GM23248 (cell line): ENCODE measurements around the gene TRPM1. TPM values are rescaled to one million over a fixed set of nuclear protein-coding genes. Genes with fewer than 3 reads are reported as not detected.

ENCODE experiments used
- DNase-seq: peaks from one replicate; pipeline ENCODE4 v3.0.0-alpha.2; 2015
- H2AFZ ChIP-seq: fragments of 200-600 bp; sonication (generic); 2 replicates; pipeline ENCODE4 v1.6.1; 2016; ENCODE audit warnings: antibody characterized with exemption
- H3F3A ChIP-seq: fragments of 200-600 bp; sonication (generic); 2 replicates; pipeline ENCODE4 v1.6.1; 2016; ENCODE audit warnings: mild to moderate bottlenecking, antibody characterized with exemption, mixed run types; ENCODE audit not compliant: insufficient read depth
- H3K27ac ChIP-seq: fragments of 200-600 bp; sonication (generic); 2 replicates; pipeline ENCODE4 v1.5.1; 2016; ENCODE audit warnings: mild to moderate bottlenecking
- H3K27me3 ChIP-seq: fragments of 200-600 bp; sonication (generic); replicated peaks from 2 replicates; pipeline ENCODE4 v1.6.1; 2016; ENCODE audit warnings: mild to moderate bottlenecking; ENCODE audit not compliant: insufficient read depth
- H3K36me3 ChIP-seq: fragments of 200-600 bp; sonication (generic); 2 replicates; pipeline ENCODE4 v1.6.1; 2016; ENCODE audit warnings: low read depth, mild to moderate bottlenecking
- H3K4me1 ChIP-seq: fragments of 200-600 bp; sonication (generic); 2 replicates; pipeline ENCODE4 v1.6.1; 2016; ENCODE audit warnings: mild to moderate bottlenecking; ENCODE audit not compliant: insufficient read depth
- H3K4me2 ChIP-seq: fragments of 200-600 bp; sonication (generic); one replicate; pipeline ENCODE4 v1.6.1; 2016; ENCODE audit warnings: mild to moderate bottlenecking; ENCODE audit not compliant: unreplicated experiment
- H3K4me3 ChIP-seq: fragments of 200-600 bp; sonication (generic); 2 replicates; pipeline ENCODE4 v1.5.1; 2016; ENCODE audit warnings: mild to moderate bottlenecking
- H3K79me2 ChIP-seq: fragments of 200-600 bp; sonication (generic); 2 replicates; pipeline ENCODE4 v1.6.1; 2016; ENCODE audit warnings: mild to moderate bottlenecking; ENCODE audit not compliant: insufficient read depth
- H3K9ac ChIP-seq: fragments of 200-600 bp; sonication (generic); 2 replicates; pipeline ENCODE4 v1.6.1; 2016; ENCODE audit warnings: mild to moderate bottlenecking
- H3K9me2 ChIP-seq: fragments of 200-600 bp; sonication (generic); 2 replicates; pipeline ENCODE4 v1.6.1; 2016; ENCODE audit warnings: mixed run types, mild to moderate bottlenecking, moderate library complexity; ENCODE audit not compliant: insufficient read depth
- H3K9me3 ChIP-seq: fragments of 200-600 bp; sonication (generic); one replicate; pipeline ENCODE4 v1.6.1; 2017; ENCODE audit warnings: low read depth
- H4K20me1 ChIP-seq: fragments of 200-600 bp; sonication (generic); 2 replicates; pipeline ENCODE4 v1.6.0; 2016; ENCODE audit not compliant: insufficient read depth
- EZH2 ChIP-seq: fragments of 200-600 bp; sonication (generic); IDR thresholded peaks from 2 replicates; pipeline ENCODE4 v1.6.1; 2018; ENCODE audit warnings: antibody characterized with exemption, mild to moderate bottlenecking; ENCODE audit not compliant: insufficient read depth, poor library complexity, severe bottlenecking
- EZH2phosphoT487 ChIP-seq: fragments of 200-600 bp; sonication (generic); IDR thresholded peaks from 2 replicates; pipeline ENCODE4 v1.6.1; 2018; ENCODE audit warnings: antibody characterized with exemption, moderate library complexity, mild to moderate bottlenecking, low read depth; ENCODE audit not compliant: insufficient read depth
- WGBS, 2 experiments: methylation state at CpG; one replicate each; pipeline ENCODE4 v1.1.6; 2015 to 2017; ENCODE audit warnings: low lambda C conversion rate in 2 of 2, low coverage in 1 of 2; ENCODE audit errors: missing lambda C conversion rate in 2 of 2; 5-methylcytosine and 5-hydroxymethylcytosine counted together
- in situ Hi-C: fragments of 300-500 bp; cut with MboI; formaldehyde crosslinking; loops from 2 replicates; pipeline ENCODE4 v1.15.0; 2020
- microRNA counts: library from miRNA; unstranded; fragments of <30 nt; microRNA quantifications from one replicate; lab custom pipeline; 2016
- microRNA-seq: library from miRNA; unstranded; fragments of <30 nt; microRNA quantifications from one replicate; pipeline ENCODE4, GENCODE V29; 2016; ENCODE audit warnings: borderline number of aligned reads
- polyA plus RNA-seq: library from polyadenylated mRNA; unstranded; fragments of >200 nt; fragmentation: Nextera tagmentation; extraction: Ambion mirVana; gene quantifications from 2 replicates; pipeline ENCODE4 v1.2.1, GENCODE V29; 2016
- small RNA-seq: library from RNA; depleted of rRNA; stranded (forward); fragments of <200 nt; gene quantifications from one replicate; pipeline ENCODE3, GENCODE V24; 2014; ENCODE audit warnings: low read depth, low replicate concordance
- total RNA-seq: library from RNA; depleted of rRNA; stranded (reverse); fragments of >200 nt; shearing (Covaris generic); gene quantifications from 2 replicates; pipeline ENCODE4 v1.2.3, GENCODE V29; 2014; rRNA removed

Gene TRPM1
- total and polyA plus RNA-seq, 2 experiments from 2014 or later: not detected

GRCh38 chr15:30956216-30957124 lies 145.1 kb downstream of the TRPM1 start:
- Histone ChIP-seq H3K4me3 (no peak overlapping the region), H3F3A (peaks cover 13% of the 10 kb centered on the region), H3K9ac (no peak overlapping the region), H3K27ac (no peak overlapping the region), H3K4me2 (no peak overlapping the region), H3K4me1 (peaks cover 16% of the 10 kb centered on the region), H3K9me2 (no peaks in the 10 kb centered on the region), H4K20me1 (no peaks in the 10 kb centered on the region), H3K27me3 (no peaks in the 10 kb centered on the region), H3K36me3 (peaks cover 29% of the 10 kb centered on the region), H3K9me3 (no peaks in the 10 kb centered on the region), H2AFZ (no peak overlapping the region), H3K79me2 (no peaks in the 10 kb centered on the region)
- peak; percentile 4 for DNase-seq
- TF ChIP-seq EZH2phosphoT487 (no peak), EZH2 (no peak)
- WGBS, 2 experiments: 90 to 93% methylated on average over 6 of the region's 6 CpGs
- in situ Hi-C loops: no loop called here

DNA sequence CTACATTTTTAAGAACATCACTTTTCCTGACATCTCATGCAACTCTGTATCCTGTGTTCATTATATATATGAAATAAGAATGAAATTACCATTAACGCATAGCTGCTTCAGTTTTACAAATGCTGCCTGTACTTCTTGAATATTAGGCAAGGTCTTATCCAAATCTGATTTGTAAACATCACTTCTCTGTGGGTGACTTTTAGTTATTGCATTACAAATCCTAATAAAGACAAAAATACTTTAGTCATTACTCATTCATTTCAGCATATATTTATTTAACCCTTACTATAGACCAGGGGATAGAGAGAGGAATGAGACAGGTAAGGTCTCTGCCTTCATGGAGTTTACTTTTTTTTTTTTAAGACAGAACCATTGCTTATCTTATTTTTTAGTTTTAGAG lies 146.9 kb downstream of the TRPM1 start:
- in situ Hi-C loops: no loop called here
- H3K9me2 ChIP-seq: no peaks in the 10 kb centered on the region
- H3K27ac ChIP-seq: peak overlapping the region; percentile 73
- no peak overlapping the region for H3K4me3 ChIP-seq
- no peak for TF ChIP-seq EZH2phosphoT487
- no peak for TF ChIP-seq EZH2
- peak; percentile 9 for DNase-seq
- H3K4me1 ChIP-seq: peaks cover 16% of the 10 kb centered on the region
- H2AFZ ChIP-seq: no peak overlapping the region
- H4K20me1 ChIP-seq: no peaks in the 10 kb centered on the region
- peaks cover 13% of the 10 kb centered on the region for H3F3A ChIP-seq
- peaks cover 38% of the 10 kb centered on the region for H3K36me3 ChIP-seq
- no peaks in the 10 kb centered on the region for H3K9me3 ChIP-seq
- H3K79me2 ChIP-seq: no peaks in the 10 kb centered on the region
- peak overlapping the region; percentile 7 for H3K4me2 ChIP-seq
- 83 to 98% methylated on average over 1 of the region's 1 CpG for WGBS, 2 experiments
- H3K27me3 ChIP-seq: no peaks in the 10 kb centered on the region
- no peak overlapping the region for H3K9ac ChIP-seq

DNA sequence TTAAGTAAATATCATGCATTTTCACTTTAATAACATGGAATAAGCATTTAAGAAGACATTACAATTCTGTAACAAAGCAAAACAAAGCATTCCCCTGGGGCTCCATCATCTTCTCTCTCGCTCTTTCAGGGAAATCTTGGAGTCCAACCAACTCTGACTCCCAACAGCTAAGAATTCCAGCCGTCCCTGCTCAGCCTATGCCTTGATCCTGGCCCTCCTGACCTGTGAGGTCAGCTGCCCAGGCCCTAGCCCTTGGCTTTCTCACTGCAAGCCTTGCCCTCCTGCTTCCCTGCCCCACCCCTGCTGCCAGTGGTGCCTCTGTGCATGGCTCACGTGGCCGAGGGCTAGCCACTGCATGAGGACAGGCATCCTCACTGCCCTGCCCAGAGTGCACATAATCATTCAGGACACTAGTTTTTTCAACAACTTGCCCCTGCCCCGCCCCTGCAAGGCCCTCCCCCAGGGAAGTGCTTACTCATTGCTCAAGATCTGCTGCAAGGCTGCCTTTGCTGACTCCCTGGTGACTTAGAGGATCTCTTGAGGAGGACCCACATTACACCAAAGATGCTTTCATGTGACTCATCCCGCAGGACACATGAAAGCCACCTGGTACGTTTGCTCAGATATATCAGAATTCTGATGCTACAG lies 147.7 kb downstream of the TRPM1 start:
- peaks cover 16% of the 10 kb centered on the region for H3K4me1 ChIP-seq
- no peak overlapping the region for H2AFZ ChIP-seq
- H3K4me3 ChIP-seq: no peak overlapping the region
- H3K9me2 ChIP-seq: no peaks in the 10 kb centered on the region
- 0 out of 2 replicates have a peak overlapping the region, but pooled peaks have one; percentile 19 for H3K9ac ChIP-seq
- no peaks in the 10 kb centered on the region for H3K27me3 ChIP-seq
- TF ChIP-seq EZH2phosphoT487: no peak
- no peak for TF ChIP-seq EZH2
- peaks cover 46% of the 10 kb centered on the region for H3K36me3 ChIP-seq
- H4K20me1 ChIP-seq: no peaks in the 10 kb centered on the region
- H3K79me2 ChIP-seq: no peaks in the 10 kb centered on the region
- no peaks in the 10 kb centered on the region for H3K9me3 ChIP-seq
- H3K27ac ChIP-seq: peak overlapping the region; percentile 73
- in situ Hi-C loops: no loop called here
- peak; percentile 97 for DNase-seq
- H3K4me2 ChIP-seq: peak overlapping the region; percentile 23
- 16 to 21% methylated on average over 7 of the region's 7 CpGs for WGBS, 2 experiments
- peaks cover 13% of the 10 kb centered on the region for H3F3A ChIP-seq

GRCh38 chr15:30953183-30953582 lies 148.3 kb downstream of the TRPM1 start:
- Histone ChIP-seq H3K4me2 (no peak overlapping the region), H3K79me2 (no peaks in the 10 kb centered on the region), H3F3A (peaks cover 13% of the 10 kb centered on the region), H2AFZ (no peak overlapping the region), H3K9me3 (no peaks in the 10 kb centered on the region), H3K4me1 (peaks cover 16% of the 10 kb centered on the region), H3K27ac (peak overlapping the region; percentile 73), H3K4me3 (no peak overlapping the region), H3K36me3 (peaks cover 51% of the 10 kb centered on the region), H3K9me2 (no peaks in the 10 kb centered on the region), H3K9ac (no peak overlapping the region), H4K20me1 (no peaks in the 10 kb centered on the region), H3K27me3 (no peaks in the 10 kb centered on the region)
- in situ Hi-C loops: no loop called here
- no peak for TF ChIP-seq EZH2phosphoT487
- no peak for TF ChIP-seq EZH2
- DNase-seq: no peak
- 91 to 97% methylated on average over 7 of the region's 7 CpGs for WGBS, 2 experiments

MicroRNAs encoded within 50 kb of the gene (microRNA counts, 767-probe panel; counts per million panel counts)
- microRNA hsa-miR-211-5p (lab: Ali Mortazavi, UCI): 447 counts per million, percentile 86 among the panel's probes with 10 or more counts

Small RNA genes within 50 kb of the gene (microRNA-seq; reads per million reads assigned to microRNA genes)
- gene MIR211: not detected

Small RNA genes within 50 kb of the gene (small RNA-seq; reads per million reads assigned to genes)
- gene MIR211 (not detected), gene RNU6-466P (not detected)

Other genes starting within 250 kb of the TRPM1 start
- gene FAN1, start 197.8 kb downstream of the TRPM1 start, total RNA-seq: 17.2 and 21.9 TPM in 2 replicates
- gene FAN1, start 197.8 kb downstream of the TRPM1 start, polyA plus RNA-seq: 12.5 and 14.6 TPM in 2 replicates
- 8.1 and 13.3 TPM in 2 replicates for gene MTMR10, start 110.1 kb downstream of the TRPM1 start, total RNA-seq
- gene MTMR10, start 110.1 kb downstream of the TRPM1 start, polyA plus RNA-seq: 6.3 and 7.2 TPM in 2 replicates
- 27.8 and 38.9 TPM in 2 replicates for gene KLF13, start 225.1 kb upstream of the TRPM1 start, total RNA-seq
- 8.0 and 9.1 TPM in 2 replicates for gene KLF13, start 225.1 kb upstream of the TRPM1 start, polyA plus RNA-seq